Osteoblast (primary cell): ENCODE results near the gene GRAMD4. TPM values are rescaled to one million over a fixed set of nuclear protein-coding genes. Genes with fewer than 3 reads are reported as not detected.
A peak's percentile ranks its signal among the peaks of the same experiment; 100 is the strongest.

Experiments used
- DNase-seq: peaks from one replicate; pipeline ENCODE4 v3.0.0; 2011; ENCODE audit warnings: low spot score, mixed read lengths; ENCODE audit not compliant: insufficient read length; ENCODE audit errors: missing footprints
- H2AFZ ChIP-seq: 2 replicates; pipeline ENCODE4 v1.6.0; 2011; ENCODE audit warnings: mild to moderate bottlenecking, low read length
- H3K27ac ChIP-seq: 2 replicates; pipeline ENCODE4 v1.5.1; 2011; ENCODE audit warnings: mild to moderate bottlenecking, low read depth, low read length, moderate library complexity
- H3K27me3 ChIP-seq: 2 replicates; pipeline ENCODE4 v1.6.0; 2012; ENCODE audit warnings: mild to moderate bottlenecking, control low read depth, inconsistent platforms, low read length, moderate library complexity; ENCODE audit not compliant: insufficient read depth
- H3K36me3 ChIP-seq: 2 replicates; pipeline ENCODE4 v1.5.1; 2011; ENCODE audit warnings: mild to moderate bottlenecking, low read length, control low read depth, moderate library complexity; ENCODE audit not compliant: insufficient read depth
- H3K4me1 ChIP-seq: 2 replicates; pipeline ENCODE4 v1.5.1; 2011; ENCODE audit warnings: mild to moderate bottlenecking, low read length, control low read depth, moderate library complexity; ENCODE audit not compliant: insufficient read depth
- H3K4me2 ChIP-seq: 2 replicates; pipeline ENCODE4 v1.6.0; 2011; ENCODE audit warnings: mild to moderate bottlenecking, low read length; ENCODE audit not compliant: insufficient read depth
- H3K4me3 ChIP-seq: fragments of 200-600 bp; sonication (generic); 3 replicates; pipeline ENCODE4 v1.5.1; 2012; ENCODE audit warnings: mild to moderate bottlenecking, low read length, inconsistent platforms; ENCODE audit not compliant: insufficient read depth
- H3K79me2 ChIP-seq: 2 replicates; pipeline ENCODE4 v1.6.0; 2012; ENCODE audit warnings: mild to moderate bottlenecking, low read length, control low read depth, inconsistent platforms; ENCODE audit not compliant: insufficient read depth
- H3K9me3 ChIP-seq: 2 replicates; pipeline ENCODE4 v1.5.1; 2011; ENCODE audit warnings: low read depth, low read length, control low read depth
- H4K20me1 ChIP-seq: 2 replicates; pipeline ENCODE4 v1.6.0; 2012; ENCODE audit warnings: mild to moderate bottlenecking, low read length, control low read depth; ENCODE audit not compliant: insufficient read depth
- CTCF ChIP-seq: IDR thresholded peaks from 2 replicates; pipeline ENCODE4 v1.5.1; 2011; ENCODE audit warnings: mild to moderate bottlenecking, low read depth, low read length, moderate library complexity; ENCODE audit errors: extremely low read depth
- total RNA-seq: library from RNA; depleted of rRNA; stranded (reverse); fragments of >200 nt; gene quantifications from 2 replicates; pipeline ENCODE4 v1.2.3, GENCODE V29; 2012

The GRAMD4 gene
- total RNA-seq, 1 donor = 17.0 TPM

- no peak overlapping the region for H2AFZ ChIP-seq
- peaks cover 7% of the 10 kb centered on the region for H3K4me1 ChIP-seq
- no peak overlapping the region for H3K27ac ChIP-seq
- H3K27me3 ChIP-seq = peaks cover 3% of the 10 kb centered on the region
- H3K4me3 ChIP-seq = no peak overlapping the region
- no peak for TF ChIP-seq CTCF
- no peak overlapping the region for H3K4me2 ChIP-seq
- H3K79me2 ChIP-seq = peaks cover 7% of the 10 kb centered on the region
- H4K20me1 ChIP-seq = peaks cover 9% of the 10 kb centered on the region
- H3K9me3 ChIP-seq = peaks cover 6% of the 10 kb centered on the region
- DNase-seq = peak; percentile 90
- no peaks in the 10 kb centered on the region for H3K36me3 ChIP-seq
Observed at GRCh38 chr22:46573781-46574437, 46.3 kb upstream of the GRAMD4 start.

GRCh38 chr22:46574438-46574992, 45.7 kb upstream of the GRAMD4 start:
- Histone ChIP-seq H3K9me3 (peaks cover 6% of the 10 kb centered on the region), H3K4me2 (no peak overlapping the region), H4K20me1 (peaks cover 10% of the 10 kb centered on the region), H3K79me2 (peaks cover 8% of the 10 kb centered on the region), H2AFZ (no peak overlapping the region), H3K36me3 (no peaks in the 10 kb centered on the region), H3K4me3 (no peak overlapping the region), H3K27me3 (peaks cover 3% of the 10 kb centered on the region), H3K4me1 (peaks cover 7% of the 10 kb centered on the region), H3K27ac (no peak overlapping the region)
- peak; percentile 64 for DNase-seq
- TF ChIP-seq CTCF = no peak

- no peak overlapping the region for H3K4me2 ChIP-seq
- H3K4me1 ChIP-seq = peaks cover 7% of the 10 kb centered on the region
- H3K27me3 ChIP-seq = peaks cover 3% of the 10 kb centered on the region
- no peak for TF ChIP-seq CTCF
- no peak overlapping the region for H3K27ac ChIP-seq
- no peak overlapping the region for H2AFZ ChIP-seq
- peaks cover 6% of the 10 kb centered on the region for H3K9me3 ChIP-seq
- no peak overlapping the region for H3K4me3 ChIP-seq
- no peaks in the 10 kb centered on the region for H3K36me3 ChIP-seq
- peaks cover 15% of the 10 kb centered on the region for H3K79me2 ChIP-seq
- peak; percentile 78 for DNase-seq
- H4K20me1 ChIP-seq = peaks cover 17% of the 10 kb centered on the region
Observed at GRCh38 chr22:46574993-46575910, 44.9 kb upstream of the GRAMD4 start.
